HG03521 (cell line): ENCODE results near the gene CEP164.
A peak's percentile ranks its signal among the peaks of the same experiment; 100 is the strongest.
"Not testable (repeated sequence)": the region's sequence is repeated elsewhere in the genome, so short reads cannot be mapped to it uniquely, and the experiment has no call there.

ENCODE experiments used
- ATAC-seq: cut with Tn5 transposase; IDR thresholded peaks from one replicate; pipeline ENCODE4 v1.9.1; 2021; ENCODE audit warnings: mild to moderate bottlenecking, moderate library complexity; ENCODE audit not compliant: unreplicated experiment

The CEP164 gene

DNA sequence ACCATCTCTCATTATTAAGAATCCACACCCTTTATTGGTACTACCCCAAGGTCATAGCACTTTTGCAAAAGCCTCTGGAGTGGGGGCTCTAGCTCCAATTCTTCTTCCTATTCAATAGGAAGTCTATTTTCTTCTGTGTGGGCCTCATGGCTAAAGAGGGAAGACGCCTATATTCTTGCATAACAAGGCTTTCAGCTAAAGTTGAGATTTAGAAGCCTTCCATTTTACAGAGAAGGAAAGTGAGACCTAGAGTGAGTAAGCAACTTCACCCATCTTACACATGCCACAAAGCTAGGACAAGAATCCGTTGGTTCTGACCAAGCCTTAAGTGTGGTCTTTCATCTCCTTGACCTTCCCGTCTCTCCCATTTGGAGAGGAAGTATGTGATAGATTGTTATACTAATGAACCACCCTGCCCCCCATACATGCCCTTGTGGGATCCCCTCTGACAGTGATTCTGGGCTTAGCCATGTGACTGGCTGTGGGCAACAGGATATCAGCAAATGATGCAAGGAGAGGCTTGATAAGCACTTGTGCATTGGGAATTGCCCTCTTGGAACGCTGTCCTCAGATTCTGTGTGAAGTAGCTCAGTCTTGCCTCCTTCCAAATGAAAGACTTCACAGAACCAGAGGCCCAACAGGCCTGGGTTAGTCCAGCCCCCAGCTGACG, 23.9 kb upstream of the CEP164 start:
- ATAC-seq = no peak

DNA sequence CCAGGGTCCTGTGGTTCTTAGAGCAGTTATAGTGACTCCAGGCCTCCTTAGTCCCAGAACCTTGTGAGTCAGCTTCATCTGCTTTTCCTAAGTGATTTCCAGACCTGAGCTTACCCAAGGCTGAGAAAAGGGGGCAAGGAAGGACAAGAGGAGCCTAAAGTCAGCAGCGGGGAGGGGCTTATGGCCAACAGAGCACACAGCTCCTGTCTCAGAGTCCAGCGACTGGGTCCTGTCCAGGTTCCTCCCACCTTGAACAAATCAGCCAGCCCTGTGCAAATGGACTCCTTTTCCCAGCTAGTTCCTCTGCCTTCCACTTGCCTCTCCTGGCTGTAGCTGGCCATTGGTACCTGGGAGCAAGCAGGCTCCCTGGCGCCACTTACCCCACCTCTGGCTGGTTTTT, 22.5 kb upstream of the CEP164 start:
- no peak for ATAC-seq

- ATAC-seq = no peak
These were observed 18.3 kb upstream of the CEP164 start for GRCh38 chr11:117309310-117309709.

- no peak for ATAC-seq
These were observed 14.6 kb upstream of the CEP164 start for GRCh38 chr11:117313091-117313490.

GRCh38 chr11:117313828-117314768, 13.6 kb upstream of the CEP164 start:
- no peak for ATAC-seq

- no peak for ATAC-seq
These were observed 12.8 kb upstream of the CEP164 start for GRCh38 chr11:117314840-117315239.

- ATAC-seq = no peak
These were observed 12.1 kb upstream of the CEP164 start for GRCh38 chr11:117315285-117316196.

DNA sequence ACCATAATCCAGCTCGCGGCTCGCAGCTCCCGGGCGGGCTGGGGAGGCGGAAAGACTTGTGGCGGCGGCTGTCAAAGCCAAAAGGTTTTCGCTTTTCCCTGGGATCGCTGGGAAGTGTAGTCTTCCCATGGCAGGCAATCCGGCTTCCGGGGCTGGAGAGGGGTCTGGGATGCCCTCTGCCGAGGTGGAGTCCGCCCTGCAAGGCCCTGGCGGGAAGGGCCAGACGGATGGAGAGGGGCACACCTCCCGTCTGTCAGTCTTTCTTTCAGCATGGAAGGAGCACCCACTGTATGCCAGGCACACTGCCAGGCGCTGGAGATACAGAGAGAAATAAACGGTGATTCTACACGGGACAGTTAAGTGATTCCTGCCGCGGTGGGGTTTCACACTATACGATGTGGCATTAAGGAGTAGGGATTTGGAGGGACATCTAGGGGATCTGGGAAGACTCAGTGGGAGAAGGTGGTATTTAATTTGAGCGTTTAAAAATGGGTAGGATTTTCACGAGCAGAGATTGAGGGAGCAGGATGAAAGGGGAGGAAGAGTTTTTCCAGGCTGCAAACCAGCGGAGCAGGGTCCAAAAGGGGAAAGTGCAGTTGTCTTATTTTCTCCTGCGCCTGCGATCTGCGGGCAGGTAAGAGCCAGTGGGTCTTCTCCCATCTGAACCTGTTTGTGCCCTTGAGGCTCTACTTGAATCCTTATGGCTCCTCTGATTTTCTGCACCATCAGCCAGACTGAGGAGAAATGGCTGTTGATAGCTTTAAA, 11.3 kb upstream of the CEP164 start, which contains the start of gene BACE1:
Gene BACE1, minus strand, starts transcription at position 60 of the 765 bp plus-strand sequence. CDS start 461 bp downstream, outside the sequence.
- no peak for ATAC-seq

DNA sequence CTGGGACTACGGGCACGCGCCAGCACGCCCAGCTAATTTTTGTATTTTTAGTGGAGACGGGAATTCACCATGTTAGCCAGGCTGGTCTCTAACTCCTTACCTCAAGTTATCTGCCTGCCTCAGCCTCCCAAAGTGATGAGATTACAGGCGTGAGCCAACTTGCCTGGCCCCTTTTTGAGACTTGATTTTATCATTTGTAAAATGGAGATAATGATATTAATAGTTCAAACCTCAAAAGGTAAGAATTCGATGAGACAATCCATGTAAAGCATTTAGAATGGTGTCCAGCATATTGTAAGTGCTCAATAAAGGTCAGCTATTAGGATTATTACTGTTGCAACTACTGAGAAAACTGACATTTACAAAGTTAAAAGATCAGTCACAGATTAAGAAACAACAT, 8.9 kb upstream of the CEP164 start:
- ATAC-seq = no peak

GRCh38 chr11:117319214-117319840, 8.3 kb upstream of the CEP164 start:
- ATAC-seq = no peak

DNA sequence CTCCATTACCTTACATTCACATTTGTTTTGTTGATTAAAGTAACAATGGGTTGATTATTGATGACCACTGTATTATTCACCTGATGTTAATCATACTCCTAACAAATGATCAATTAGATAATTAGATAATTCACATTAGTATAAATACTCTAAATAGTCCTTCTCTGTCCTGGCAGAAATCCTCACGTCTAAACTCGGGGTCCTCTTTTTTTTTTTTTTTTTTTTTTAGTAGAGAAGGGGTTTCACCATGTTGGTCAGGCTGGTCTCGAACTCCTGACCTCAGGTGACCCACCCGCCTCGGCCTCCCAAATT, 443 bp upstream of the CEP164 start:
- ATAC-seq = not testable (repeated sequence)

DNA sequence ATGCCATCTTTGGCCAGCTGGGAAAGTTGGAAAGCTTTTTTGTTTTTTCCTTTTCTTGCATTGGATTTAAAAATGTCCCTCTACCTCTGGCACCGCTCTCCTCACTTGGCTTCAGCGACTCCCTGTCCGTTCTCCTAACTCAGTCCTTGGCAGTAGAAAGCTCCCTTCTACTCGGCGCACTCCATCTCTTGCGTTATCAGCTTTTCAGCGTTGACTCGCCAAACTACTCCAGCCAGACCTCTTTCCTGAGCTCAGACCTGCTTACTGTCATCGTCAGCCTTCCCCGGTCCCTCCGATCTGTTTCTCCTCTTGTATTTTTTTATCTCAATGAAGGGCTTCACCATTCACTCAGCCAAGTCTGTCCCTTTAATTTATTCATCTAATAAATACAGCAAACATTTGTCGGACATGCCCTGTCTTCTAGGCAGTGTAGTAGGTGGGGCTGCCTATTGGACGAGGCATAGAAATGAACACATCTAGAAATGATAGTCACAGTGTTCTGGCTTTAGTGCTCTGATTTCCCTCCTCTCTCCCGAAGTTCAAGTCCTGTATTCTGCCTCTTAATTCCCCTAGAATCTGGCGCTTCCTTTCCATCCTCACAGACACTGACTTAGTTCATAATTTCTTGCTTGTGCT, 839 bp downstream of the CEP164 start:
- peak; percentile 2 for ATAC-seq

DNA sequence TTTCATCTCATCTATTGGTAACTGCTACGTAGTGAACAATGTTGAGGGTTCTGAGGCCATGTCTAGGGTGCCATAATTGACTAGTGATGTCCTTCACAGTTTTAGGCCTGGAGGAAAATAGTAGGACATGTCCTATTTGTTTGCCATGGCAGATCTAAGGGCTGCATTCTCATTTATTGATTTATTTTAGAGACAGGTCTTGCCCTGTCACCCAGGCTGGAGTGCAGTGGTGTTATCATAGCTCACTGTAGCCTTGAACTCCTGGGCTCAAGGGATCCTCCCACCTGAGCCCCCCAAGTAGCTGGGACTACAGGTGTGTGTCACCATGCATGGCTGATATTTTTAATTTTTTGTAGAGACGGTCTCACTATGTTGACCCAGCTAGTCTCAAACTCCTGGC, 5.2 kb downstream of the CEP164 start:
- no peak for ATAC-seq

DNA sequence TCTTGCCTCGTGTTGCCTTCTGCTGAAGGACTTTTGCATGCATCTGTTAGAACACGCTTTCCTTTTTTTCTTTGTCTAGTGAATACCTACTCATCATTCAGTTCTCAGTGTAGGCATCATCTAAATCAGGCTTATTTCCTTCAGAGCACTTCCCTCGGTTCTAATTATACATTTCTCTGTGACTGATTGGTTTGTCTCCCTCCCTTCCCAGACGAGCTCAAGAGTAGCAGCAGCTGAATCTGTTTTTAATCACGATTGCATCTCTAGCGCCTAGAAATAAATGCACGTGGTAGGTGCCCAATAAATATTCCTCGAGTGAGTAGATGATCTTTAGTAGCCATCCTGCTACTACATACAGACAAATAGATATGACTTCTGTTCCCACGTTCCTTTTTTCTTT, 6.3 kb downstream of the CEP164 start:
- no peak for ATAC-seq

DNA sequence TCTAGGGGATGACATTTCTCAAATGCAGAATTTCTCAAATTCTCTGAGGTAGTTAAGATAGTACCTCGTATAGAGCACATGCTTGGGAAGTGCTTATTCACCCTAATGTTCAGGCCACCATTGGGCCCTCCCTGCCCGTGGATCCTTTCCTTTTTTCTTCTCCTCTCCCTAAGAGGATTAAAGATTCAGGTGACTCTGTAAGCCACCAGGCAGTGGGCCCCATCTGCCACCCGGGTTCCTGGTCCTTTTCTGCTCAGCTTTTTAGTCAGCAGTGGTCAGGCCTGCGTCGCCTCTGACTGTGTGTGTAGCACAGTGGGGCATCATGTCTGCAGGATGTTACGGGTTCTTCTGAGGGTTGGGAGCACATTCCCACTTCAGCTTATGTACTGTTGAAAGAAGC, 7.2 kb downstream of the CEP164 start:
- ATAC-seq = no peak

GRCh38 chr11:117335399-117335798, 7.7 kb downstream of the CEP164 start:
- ATAC-seq = no peak

DNA sequence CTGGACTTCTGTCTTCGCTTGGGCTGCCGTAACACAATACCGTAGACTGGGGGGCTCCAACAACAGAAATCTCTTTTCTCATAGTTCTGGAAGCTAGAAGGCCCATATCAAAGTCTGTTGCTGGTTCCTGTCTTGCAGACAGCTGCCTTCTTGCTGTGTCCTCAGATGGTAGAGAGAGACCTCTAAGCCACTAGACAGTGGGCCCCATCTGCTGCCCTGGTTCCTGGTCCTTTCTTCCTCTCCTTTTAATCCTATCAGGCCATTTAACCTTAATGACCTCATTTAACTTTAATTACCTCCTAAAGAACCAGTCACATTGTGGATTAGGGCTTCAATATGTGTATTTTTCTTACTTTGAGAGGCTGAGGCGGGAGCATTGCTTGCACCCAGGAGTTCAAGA, 9.4 kb downstream of the CEP164 start:
- no peak for ATAC-seq

DNA sequence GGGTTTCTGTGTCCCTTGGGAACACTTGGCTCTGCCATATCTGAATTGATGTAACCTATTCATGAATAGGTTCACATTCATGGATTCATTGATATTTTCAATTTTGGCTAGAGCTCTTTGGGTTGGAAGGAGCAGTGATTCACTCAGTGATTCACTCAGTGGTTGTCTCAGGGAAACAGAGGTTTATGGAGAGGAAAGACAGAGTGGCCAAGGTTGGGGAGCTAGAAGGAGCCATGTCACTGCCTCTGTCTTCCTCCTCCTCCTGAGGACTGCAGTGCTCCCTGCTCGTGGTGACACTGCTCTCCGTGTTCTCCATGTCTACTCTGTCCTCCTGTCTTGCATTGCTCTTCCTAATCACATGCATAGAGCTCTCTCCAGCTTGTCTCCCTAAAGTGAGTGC, 17.4 kb downstream of the CEP164 start:
- no peak for ATAC-seq

- no peak for ATAC-seq
These were observed 26.9 kb downstream of the CEP164 start for GRCh38 chr11:117354550-117354949.
